IPS DF 6.9 (cell line): ENCODE results near the gene ATXN2.

ENCODE experiments used
- DNase-seq: peaks from one replicate; pipeline ENCODE4 v3.0.0-alpha.2; 2013; ENCODE audit warnings: low read depth, low spot score
- H3K27ac ChIP-seq: one replicate; pipeline ENCODE4 v1.5.1; 2013; ENCODE audit warnings: low read length, control low read depth
- H3K27me3 ChIP-seq: 2 replicates; pipeline ENCODE4 v1.6.1; 2013; ENCODE audit warnings: mild to moderate bottlenecking, low read length; ENCODE audit not compliant: control insufficient read depth, insufficient read depth
- H3K36me3 ChIP-seq: 2 replicates; pipeline ENCODE4 v1.6.1; 2013; ENCODE audit warnings: low read length; ENCODE audit not compliant: control insufficient read depth, insufficient read depth
- H3K4me1 ChIP-seq: 2 replicates; pipeline ENCODE4 v1.6.1; 2013; ENCODE audit warnings: low read length; ENCODE audit not compliant: control insufficient read depth, insufficient read depth
- H3K4me3 ChIP-seq: 2 replicates; pipeline ENCODE4 v1.5.1; 2013; ENCODE audit warnings: mild to moderate bottlenecking, low read length
- H3K9me3 ChIP-seq: 2 replicates; pipeline ENCODE4 v1.6.1; 2013; ENCODE audit warnings: low read length, inconsistent platforms; ENCODE audit not compliant: control insufficient read depth, insufficient read depth
- WGBS: extraction: QIAGEN DNeasy Blood & Tissue Kit; methylation state at CpG from one replicate; pipeline ENCODE4 v1.1.7; 2013; ENCODE audit warnings: mixed read lengths, missing lambda C conversion rate; ENCODE audit not compliant: insufficient read length, insufficient coverage; 5-methylcytosine and 5-hydroxymethylcytosine counted together

Gene ATXN2, protein sequence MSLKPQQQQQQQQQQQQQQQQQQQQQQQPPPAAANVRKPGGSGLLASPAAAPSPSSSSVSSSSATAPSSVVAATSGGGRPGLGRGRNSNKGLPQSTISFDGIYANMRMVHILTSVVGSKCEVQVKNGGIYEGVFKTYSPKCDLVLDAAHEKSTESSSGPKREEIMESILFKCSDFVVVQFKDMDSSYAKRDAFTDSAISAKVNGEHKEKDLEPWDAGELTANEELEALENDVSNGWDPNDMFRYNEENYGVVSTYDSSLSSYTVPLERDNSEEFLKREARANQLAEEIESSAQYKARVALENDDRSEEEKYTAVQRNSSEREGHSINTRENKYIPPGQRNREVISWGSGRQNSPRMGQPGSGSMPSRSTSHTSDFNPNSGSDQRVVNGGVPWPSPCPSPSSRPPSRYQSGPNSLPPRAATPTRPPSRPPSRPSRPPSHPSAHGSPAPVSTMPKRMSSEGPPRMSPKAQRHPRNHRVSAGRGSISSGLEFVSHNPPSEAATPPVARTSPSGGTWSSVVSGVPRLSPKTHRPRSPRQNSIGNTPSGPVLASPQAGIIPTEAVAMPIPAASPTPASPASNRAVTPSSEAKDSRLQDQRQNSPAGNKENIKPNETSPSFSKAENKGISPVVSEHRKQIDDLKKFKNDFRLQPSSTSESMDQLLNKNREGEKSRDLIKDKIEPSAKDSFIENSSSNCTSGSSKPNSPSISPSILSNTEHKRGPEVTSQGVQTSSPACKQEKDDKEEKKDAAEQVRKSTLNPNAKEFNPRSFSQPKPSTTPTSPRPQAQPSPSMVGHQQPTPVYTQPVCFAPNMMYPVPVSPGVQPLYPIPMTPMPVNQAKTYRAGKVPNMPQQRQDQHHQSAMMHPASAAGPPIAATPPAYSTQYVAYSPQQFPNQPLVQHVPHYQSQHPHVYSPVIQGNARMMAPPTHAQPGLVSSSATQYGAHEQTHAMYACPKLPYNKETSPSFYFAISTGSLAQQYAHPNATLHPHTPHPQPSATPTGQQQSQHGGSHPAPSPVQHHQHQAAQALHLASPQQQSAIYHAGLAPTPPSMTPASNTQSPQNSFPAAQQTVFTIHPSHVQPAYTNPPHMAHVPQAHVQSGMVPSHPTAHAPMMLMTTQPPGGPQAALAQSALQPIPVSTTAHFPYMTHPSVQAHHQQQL

DNA sequence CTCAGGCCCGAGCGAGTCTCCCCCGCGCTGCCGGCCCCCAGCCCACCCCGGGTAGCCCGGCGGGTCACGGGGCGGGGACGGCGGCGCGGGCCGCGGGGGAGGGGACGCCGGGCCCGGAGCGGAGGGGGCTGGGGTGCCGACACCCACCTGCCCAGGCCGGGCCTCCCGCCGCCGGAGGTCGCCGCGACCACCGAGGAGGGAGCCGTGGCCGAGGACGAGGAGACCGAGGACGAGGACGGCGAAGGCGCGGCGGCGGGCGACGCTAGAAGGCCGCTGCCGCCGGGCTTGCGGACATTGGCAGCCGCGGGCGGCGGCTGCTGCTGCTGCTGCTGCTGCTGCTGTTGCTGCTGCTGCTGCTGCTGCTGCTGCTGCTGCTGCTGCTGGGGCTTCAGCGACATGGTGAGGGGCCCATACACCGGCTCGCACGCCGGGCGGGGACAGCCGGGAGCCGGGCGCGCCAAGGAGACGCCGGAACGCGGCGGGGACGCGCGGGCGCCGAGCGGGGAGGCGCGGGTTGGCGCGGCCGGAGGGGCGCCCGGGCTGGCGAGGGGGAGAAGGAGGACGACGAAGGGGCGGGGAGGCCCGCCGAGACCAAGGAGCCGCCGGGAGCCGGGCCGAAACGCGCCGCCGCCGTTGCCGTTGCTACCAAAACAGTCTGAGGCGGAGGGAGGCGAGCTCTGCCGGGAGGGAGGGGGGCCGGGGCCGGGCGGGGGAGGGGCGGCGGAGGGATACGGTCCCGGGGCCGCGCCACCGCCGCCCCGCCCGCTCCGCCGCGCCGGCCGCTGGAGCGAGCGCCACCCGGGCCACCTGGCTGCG, at the start of gene ATXN2:
Gene ATXN2, minus strand, starts transcription at position 679 of the 816 bp plus-strand sequence. Its CDS starts 281 bp downstream, at position 398.
- DNase-seq, result no peak
- no CpG with 5 or more reads among the region's 119 CpGs for WGBS
- H3K9me3 ChIP-seq, result no peaks in the 10 kb centered on the region
- H3K4me3 ChIP-seq, result peak within 1 kb of the TSS; percentile 99
- H3K27ac ChIP-seq, result no peak within 1 kb of the TSS
- H3K4me1 ChIP-seq, result no peaks in the 10 kb centered on the region
- H3K36me3 ChIP-seq, result no peaks in the 10 kb centered on the region
- H3K27me3 ChIP-seq, result no peaks in the 10 kb centered on the region

GRCh38 chr12:111645433-111645832, 46.3 kb upstream of the ATXN2 start:
- no peak for DNase-seq
- Histone ChIP-seq H3K27ac (no peak overlapping the region), H3K9me3 (no peaks in the 10 kb centered on the region), H3K4me1 (no peaks in the 10 kb centered on the region), H3K4me3 (no peak overlapping the region), H3K36me3 (peaks cover 25% of the 10 kb centered on the region; the same call in 1 of the 2 replicates), H3K27me3 (no peaks in the 10 kb centered on the region)
- no CpG with 5 or more reads among the region's 5 CpGs for WGBS

DNA sequence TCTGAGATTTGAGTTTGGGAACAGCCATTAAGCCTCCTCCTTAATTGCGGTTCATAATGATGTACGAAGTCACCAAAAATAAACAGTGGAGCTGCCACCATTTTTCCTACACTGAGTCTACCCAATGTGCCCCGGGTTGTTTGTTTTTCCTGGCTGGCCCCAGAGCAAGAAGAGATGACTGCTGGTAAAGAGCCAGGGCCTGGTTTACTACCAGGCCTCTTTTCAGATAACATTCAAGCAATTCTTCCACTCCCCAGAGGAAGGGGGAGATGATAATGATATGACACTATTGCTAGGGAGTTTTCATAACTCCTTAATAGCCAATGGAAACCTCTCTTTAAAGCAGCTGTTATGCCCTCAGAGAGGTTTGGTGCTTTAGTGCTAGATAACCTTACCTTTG, 44.3 kb upstream of the ATXN2 start:
- WGBS, result no CpG with 5 or more reads among the region's 3 CpGs
- DNase-seq, result no peak
- peaks cover 18% of the 10 kb centered on the region; the same call in 1 of the 2 replicates for H3K36me3 ChIP-seq

GRCh38 chr12:111642681-111643426, 43.7 kb upstream of the ATXN2 start:
- no peak overlapping the region for H3K27ac ChIP-seq

More for the DNA sequence above, 44.3 kb upstream of the ATXN2 start:
- H3K9me3 ChIP-seq, result no peaks in the 10 kb centered on the region
- H3K4me3 ChIP-seq, result no peak overlapping the region
- no peak overlapping the region for H3K27ac ChIP-seq
- no peaks in the 10 kb centered on the region for H3K27me3 ChIP-seq
- H3K4me1 ChIP-seq, result no peaks in the 10 kb centered on the region

GRCh38 chr12:111640506-111640905, 41.4 kb upstream of the ATXN2 start:
- Histone ChIP-seq H3K27me3 (no peaks in the 10 kb centered on the region), H3K4me1 (peaks cover under 1% of the 10 kb centered on the region; the same call in 1 of the 2 replicates), H3K27ac (no peak overlapping the region), H3K9me3 (no peaks in the 10 kb centered on the region), H3K4me3 (no peak overlapping the region), H3K36me3 (peaks cover 12% of the 10 kb centered on the region; the same call in 1 of the 2 replicates)
- no CpG with 5 or more reads among the region's 5 CpGs for WGBS
- no peak for DNase-seq

More at GRCh38 chr12:111642681-111643426, 43.7 kb upstream of the ATXN2 start:
- no peaks in the 10 kb centered on the region for H3K4me1 ChIP-seq
- WGBS, result no CpG with 5 or more reads among the region's 4 CpGs
- H3K9me3 ChIP-seq, result no peaks in the 10 kb centered on the region
- H3K4me3 ChIP-seq, result no peak overlapping the region
- peaks cover 18% of the 10 kb centered on the region; the same call in 1 of the 2 replicates for H3K36me3 ChIP-seq
- H3K27me3 ChIP-seq, result no peaks in the 10 kb centered on the region
- no peak for DNase-seq

- no peaks in the 10 kb centered on the region for H3K9me3 ChIP-seq
- no peak overlapping the region for H3K27ac ChIP-seq
- WGBS, result no CpG with 5 or more reads among the region's 6 CpGs
- no peaks in the 10 kb centered on the region for H3K27me3 ChIP-seq
- peaks cover 4% of the 10 kb centered on the region; the same call in 1 of the 2 replicates for H3K36me3 ChIP-seq
- DNase-seq, result no peak
- peaks cover 1% of the 10 kb centered on the region; the same call in 1 of the 2 replicates for H3K4me1 ChIP-seq
- H3K4me3 ChIP-seq, result no peak overlapping the region
Measured at GRCh38 chr12:111638556-111638955, 39.4 kb upstream of the ATXN2 start.

GRCh38 chr12:111636209-111636945, 37.3 kb upstream of the ATXN2 start:
- H3K36me3 ChIP-seq, result no peaks in the 10 kb centered on the region
- H3K4me3 ChIP-seq, result no peak overlapping the region
- WGBS, result no CpG with 5 or more reads among the region's 19 CpGs
- no peaks in the 10 kb centered on the region for H3K9me3 ChIP-seq
- H3K4me1 ChIP-seq, result peaks cover 1% of the 10 kb centered on the region; the same call in 1 of the 2 replicates
- no peaks in the 10 kb centered on the region for H3K27me3 ChIP-seq
- no peak overlapping the region for H3K27ac ChIP-seq
- DNase-seq, result peak; percentile 16

DNA sequence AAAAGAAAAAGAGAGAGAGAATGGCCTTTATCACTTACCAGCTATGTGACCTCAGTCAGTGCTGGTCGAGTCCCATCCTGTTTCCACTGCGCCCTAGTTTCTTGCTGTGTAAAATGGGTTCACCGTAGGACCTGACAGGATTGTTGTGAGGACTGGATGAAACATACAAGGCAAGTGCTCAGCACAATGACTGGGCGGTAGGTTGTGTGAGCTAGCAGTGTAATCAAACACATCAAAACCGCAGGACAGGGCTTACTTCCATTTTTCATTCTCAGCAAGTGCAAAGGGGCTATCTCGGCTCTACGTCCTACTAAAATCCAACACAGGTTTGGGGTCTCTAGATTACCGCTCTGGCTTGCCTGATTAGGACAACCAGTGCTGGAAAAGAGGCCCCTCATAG, 36.4 kb upstream of the ATXN2 start:
- Histone ChIP-seq H3K27ac (no peak overlapping the region), H3K9me3 (no peaks in the 10 kb centered on the region), H3K27me3 (no peaks in the 10 kb centered on the region), H3K4me3 (no peak overlapping the region), H3K36me3 (no peaks in the 10 kb centered on the region), H3K4me1 (peaks cover 1% of the 10 kb centered on the region; the same call in 1 of the 2 replicates)
- DNase-seq, result no peak
- WGBS, result no CpG with 5 or more reads among the region's 8 CpGs
